ENCODE results near the gene ZC3H7B.

DNA sequence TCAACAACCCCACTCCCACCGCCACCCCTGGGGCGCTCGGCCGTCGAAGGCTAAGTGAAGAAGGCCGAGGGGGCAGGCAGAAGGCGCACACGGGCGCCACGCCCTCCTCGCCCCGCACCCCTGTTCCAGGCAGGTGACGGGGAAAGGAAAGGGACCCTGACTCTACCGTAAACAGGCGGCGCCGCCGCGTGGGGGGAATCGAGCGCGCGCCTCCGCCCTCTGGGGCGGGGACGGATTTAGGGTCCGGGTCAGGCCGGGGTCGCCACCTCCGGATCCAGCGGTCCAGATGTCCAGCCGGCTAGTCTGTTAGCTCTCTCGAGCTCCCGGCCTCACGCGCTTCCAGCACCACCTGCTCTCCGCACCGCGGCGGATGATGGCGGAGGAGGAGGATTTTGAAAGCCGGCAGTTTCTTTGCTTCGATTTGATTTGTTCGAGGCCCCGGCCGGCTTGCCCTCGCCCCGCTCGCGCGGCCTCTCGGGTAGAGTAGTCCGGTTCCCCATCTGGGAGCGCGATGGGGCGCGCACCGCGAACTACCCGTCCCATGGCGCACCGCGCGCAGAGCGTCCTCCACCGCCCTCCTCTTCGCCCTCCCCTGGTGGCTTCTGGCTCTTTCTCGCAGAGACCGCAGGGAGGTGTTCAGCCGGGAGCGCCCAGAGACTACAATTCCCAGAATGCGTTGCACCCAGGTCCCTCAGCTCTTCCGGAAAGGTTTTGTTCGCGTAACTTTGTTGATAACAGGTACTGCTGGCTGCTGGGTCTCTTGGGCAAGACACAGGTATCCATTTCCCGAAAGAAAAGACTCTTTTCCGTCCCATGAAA is 15.3 kb upstream of the ZC3H7B start, which contains the start of gene RANGAP1:
- TF ChIP-seq RAD21 (IDR thresholded peaks at IDR 0.05; ENCODE audit: low read depth) (0 out of 2 replicates have a peak, but pooled peaks have one; percentile 4), SIN3A (IDR thresholded peaks at IDR 0.05; ENCODE audit: low read depth) (peak; percentile 98), CEBPB (IDR thresholded peaks at IDR 0.05; ENCODE audit: low read depth) (no peak), EZH2phosphoT487 (IDR thresholded peaks at IDR 0.05; ENCODE audit: borderline replicate concordance) (no peak), ZNF274 (IDR thresholded peaks at IDR 0.05; ENCODE audit: low read depth, low read length) (no peak), POLR2A (IDR thresholded peaks at IDR 0.05; ENCODE audit: borderline replicate concordance, extremely low read depth, insufficient read depth, insufficient read length) (peak; percentile 47), SP1 (IDR thresholded peaks at IDR 0.05; ENCODE audit: low read depth) (peak; percentile 81)
- TF ChIP-seq, protein P1, sequence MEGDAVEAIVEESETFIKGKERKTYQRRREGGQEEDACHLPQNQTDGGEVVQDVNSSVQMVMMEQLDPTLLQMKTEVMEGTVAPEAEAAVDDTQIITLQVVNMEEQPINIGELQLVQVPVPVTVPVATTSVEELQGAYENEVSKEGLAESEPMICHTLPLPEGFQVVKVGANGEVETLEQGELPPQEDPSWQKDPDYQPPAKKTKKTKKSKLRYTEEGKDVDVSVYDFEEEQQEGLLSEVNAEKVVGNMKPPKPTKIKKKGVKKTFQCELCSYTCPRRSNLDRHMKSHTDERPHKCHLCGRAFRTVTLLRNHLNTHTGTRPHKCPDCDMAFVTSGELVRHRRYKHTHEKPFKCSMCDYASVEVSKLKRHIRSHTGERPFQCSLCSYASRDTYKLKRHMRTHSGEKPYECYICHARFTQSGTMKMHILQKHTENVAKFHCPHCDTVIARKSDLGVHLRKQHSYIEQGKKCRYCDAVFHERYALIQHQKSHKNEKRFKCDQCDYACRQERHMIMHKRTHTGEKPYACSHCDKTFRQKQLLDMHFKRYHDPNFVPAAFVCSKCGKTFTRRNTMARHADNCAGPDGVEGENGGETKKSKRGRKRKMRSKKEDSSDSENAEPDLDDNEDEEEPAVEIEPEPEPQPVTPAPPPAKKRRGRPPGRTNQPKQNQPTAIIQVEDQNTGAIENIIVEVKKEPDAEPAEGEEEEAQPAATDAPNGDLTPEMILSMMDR (IDR thresholded peaks at IDR 0.05 in 2 of 3, conservative IDR thresholded peaks at IDR 0.05 in 1 of 3; ENCODE audit: borderline replicate concordance in 1 of 3, insufficient read depth in 1 of 3, low read depth in 2 of 3, low read length in 2 of 3) = no peak
- TF ChIP-seq, protein P2, sequence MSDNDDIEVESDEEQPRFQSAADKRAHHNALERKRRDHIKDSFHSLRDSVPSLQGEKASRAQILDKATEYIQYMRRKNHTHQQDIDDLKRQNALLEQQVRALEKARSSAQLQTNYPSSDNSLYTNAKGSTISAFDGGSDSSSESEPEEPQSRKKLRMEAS (IDR thresholded peaks at IDR 0.05) = peak; percentile 95

Measured in HCT116 (cell line).